GM12865 (cell line): ENCODE measurements around the gene SEC14L1.
"Not testable (repeated sequence)": the region's sequence is repeated elsewhere in the genome, so short reads cannot be mapped to it uniquely, and the experiment has no call there.

Source experiments
- DNase-seq: peaks from one replicate; pipeline ENCODE4 v3.0.0; 2010; ENCODE audit warnings: low read depth
- H3K4me3 ChIP-seq: 2 replicates; pipeline ENCODE4 v1.5.1; 2011; ENCODE audit warnings: mild to moderate bottlenecking, low read depth, low read length, control low read depth
- TF ChIP-seq, protein P1 (sequence below): IDR thresholded peaks from 2 replicates; pipeline ENCODE4 v1.5.1; 2011; ENCODE audit warnings: low read length, control low read depth, low read depth, inconsistent platforms; ENCODE audit not compliant: insufficient read depth; ENCODE audit errors: missing control alignments

SEC14L1 gene

DNA sequence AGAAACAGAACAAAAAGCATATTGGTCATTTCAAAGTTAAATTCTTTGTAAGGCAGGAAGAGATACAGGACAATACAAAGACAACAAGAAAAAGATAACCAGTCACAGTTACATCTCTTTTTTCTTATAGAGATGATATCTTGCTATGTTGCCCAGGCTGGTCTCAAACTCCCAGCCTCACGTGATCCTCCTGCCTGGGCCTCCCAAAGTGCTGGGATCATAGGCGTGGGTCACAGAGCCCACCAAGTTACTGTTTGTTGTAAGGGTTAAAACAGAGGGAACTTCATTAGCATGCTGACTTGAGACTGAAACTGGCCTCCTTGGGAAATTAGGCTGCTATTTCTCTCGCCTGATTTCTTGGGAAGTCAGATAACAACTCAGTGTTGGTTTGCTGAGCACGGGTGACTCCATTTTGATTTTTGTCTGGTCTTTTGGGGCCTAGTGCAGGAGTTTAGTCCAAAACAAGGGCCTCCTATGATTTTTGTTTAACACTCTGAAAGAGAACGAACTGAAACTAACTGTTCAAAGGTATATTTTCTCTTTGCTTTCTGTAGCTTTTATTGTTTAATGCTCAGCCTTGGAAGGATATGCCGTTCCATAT is 31.5 kb upstream of the SEC14L1 start:
- TF ChIP-seq, protein P1, sequence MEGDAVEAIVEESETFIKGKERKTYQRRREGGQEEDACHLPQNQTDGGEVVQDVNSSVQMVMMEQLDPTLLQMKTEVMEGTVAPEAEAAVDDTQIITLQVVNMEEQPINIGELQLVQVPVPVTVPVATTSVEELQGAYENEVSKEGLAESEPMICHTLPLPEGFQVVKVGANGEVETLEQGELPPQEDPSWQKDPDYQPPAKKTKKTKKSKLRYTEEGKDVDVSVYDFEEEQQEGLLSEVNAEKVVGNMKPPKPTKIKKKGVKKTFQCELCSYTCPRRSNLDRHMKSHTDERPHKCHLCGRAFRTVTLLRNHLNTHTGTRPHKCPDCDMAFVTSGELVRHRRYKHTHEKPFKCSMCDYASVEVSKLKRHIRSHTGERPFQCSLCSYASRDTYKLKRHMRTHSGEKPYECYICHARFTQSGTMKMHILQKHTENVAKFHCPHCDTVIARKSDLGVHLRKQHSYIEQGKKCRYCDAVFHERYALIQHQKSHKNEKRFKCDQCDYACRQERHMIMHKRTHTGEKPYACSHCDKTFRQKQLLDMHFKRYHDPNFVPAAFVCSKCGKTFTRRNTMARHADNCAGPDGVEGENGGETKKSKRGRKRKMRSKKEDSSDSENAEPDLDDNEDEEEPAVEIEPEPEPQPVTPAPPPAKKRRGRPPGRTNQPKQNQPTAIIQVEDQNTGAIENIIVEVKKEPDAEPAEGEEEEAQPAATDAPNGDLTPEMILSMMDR: no peak
- no peak overlapping the region for H3K4me3 ChIP-seq

DNA sequence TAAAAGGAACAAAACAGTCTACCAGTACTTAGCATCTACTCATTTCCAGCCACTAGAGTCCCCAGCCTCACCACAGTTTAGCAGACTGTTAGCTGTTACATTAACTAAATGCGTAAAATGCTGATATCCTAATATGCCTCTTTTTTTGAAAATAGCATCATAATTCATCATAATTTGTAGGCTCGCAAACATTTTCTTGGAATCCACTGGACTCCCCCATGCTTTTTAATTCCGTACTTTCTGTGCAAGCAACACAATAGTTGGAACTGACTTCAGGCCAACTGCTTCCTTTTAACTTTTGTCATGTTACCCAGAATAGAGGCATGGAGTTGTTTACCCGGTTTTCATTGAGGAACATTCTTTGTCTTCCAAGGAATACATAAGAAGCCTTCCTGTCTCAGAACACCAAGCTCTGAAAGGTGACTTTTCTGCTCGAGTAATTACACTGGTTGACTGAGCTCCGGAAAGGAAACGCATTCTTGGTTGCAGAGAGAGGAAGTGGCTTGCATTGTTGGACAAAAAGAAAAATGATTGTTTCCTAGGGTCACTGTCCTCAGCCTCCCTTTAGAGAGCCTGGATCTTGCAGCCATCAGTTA is 30.9 kb upstream of the SEC14L1 start:
- TF ChIP-seq, protein P1: no peak

More for the DNA sequence above, 31.5 kb upstream of the SEC14L1 start:
- no peak for DNase-seq

GRCh38 chr17:77111165-77111933 is 29.4 kb upstream of the SEC14L1 start:
- H3K4me3 ChIP-seq, DNase-seq: not testable (repeated sequence)

More for the DNA sequence above, 30.9 kb upstream of the SEC14L1 start:
- peak; percentile 77 for DNase-seq
- H3K4me3 ChIP-seq: no peak overlapping the region

DNA sequence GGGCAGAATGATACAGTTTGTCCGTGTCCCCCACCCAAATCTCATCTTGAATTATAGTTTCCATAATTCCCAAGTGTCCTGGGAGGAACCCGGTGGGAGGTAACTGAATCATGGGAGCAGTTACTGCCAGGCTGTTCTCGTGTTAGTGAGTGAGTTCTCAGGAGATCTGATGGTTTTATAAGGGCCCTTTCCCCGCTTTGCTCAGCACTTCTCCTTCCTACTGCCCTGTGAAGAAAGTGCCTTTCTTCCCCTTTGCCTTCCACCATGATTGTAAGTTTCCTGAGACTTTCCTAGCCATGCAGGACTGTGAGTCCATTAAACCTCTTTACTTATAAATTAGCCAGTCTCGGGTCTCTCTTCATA is 28.9 kb upstream of the SEC14L1 start:
- TF ChIP-seq, protein P1: no peak
- no peak for DNase-seq
- H3K4me3 ChIP-seq: no peak overlapping the region

- H3K4me3 ChIP-seq: no peak overlapping the region
- DNase-seq: no peak
- TF ChIP-seq, protein P1: no peak
Measured at GRCh38 chr17:77115510-77115909, 25.3 kb upstream of the SEC14L1 start.

GRCh38 chr17:77115947-77116346 is 24.8 kb upstream of the SEC14L1 start:
- TF ChIP-seq, protein P1: no peak
- no peak for DNase-seq
- H3K4me3 ChIP-seq: no peak overlapping the region

DNA sequence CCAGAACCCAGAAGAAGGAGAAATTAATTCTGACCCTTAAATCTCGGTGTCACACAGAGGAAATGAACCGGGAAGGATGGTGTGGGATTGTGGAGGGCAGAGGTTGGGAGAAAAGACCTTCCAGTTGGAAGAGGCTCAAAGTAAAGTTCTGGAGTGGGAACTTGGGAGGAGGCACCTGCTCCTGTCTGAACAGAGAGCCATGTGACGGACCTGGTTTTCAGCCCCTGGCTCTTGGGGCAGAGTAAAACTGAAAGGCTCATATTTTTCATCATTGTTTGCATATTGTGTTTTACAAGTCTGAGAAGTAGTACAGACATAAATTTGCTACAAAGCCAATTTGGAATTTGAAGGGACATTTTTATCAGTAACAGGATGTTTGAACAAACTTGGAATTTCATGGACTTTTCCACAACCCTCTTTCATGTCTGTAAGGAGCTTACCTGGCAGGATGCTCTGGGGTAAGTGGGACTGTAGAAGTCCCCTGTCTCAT is 24.4 kb upstream of the SEC14L1 start:
- no peak for DNase-seq
- TF ChIP-seq, protein P1: no peak
- H3K4me3 ChIP-seq: no peak overlapping the region
